SK-N-MC (cell line): ENCODE measurements around the gene CLCN5.

Experiments
- DNase-seq: peaks from one replicate; pipeline ENCODE4 v3.0.0-alpha.2; 2011; ENCODE audit warnings: low read depth, low spot score
- H3K27ac ChIP-seq: fragments of 200-600 bp; sonication (generic); 2 replicates; pipeline ENCODE4 v1.5.1; 2016; ENCODE audit warnings: mixed run types
- H3K36me3 ChIP-seq: fragments of 200-600 bp; sonication (generic); 2 replicates; pipeline ENCODE4 v1.6.1; 2017; ENCODE audit warnings: antibody characterized with exemption, low read length, mixed read lengths; ENCODE audit not compliant: insufficient read depth
- H3K4me3 ChIP-seq: fragments of 200-600 bp; sonication (generic); 2 replicates; pipeline ENCODE4 v1.5.1; 2016
- H3K9ac ChIP-seq: fragments of 200-600 bp; sonication (generic); 2 replicates; pipeline ENCODE4 v1.8.0; 2017; ENCODE audit warnings: mixed run types, mixed read lengths; ENCODE audit not compliant: insufficient read length
- H3K9me3 ChIP-seq: fragments of 200-600 bp; sonication (generic); 2 replicates; pipeline ENCODE4 v1.6.1; 2017; ENCODE audit warnings: low read depth, mild to moderate bottlenecking, antibody characterized with exemption, low read length, moderate library complexity, mixed read lengths
- EZH2 ChIP-seq: fragments of 200-600 bp; sonication (generic); IDR thresholded peaks from one replicate; pipeline ENCODE4 v1.6.1; 2017; ENCODE audit warnings: antibody characterized with exemption
- FOXP2 ChIP-seq: optimal IDR thresholded peaks from 2 replicates; pipeline ENCODE3; 2011; ENCODE audit warnings: mild to moderate bottlenecking, moderate library complexity; ENCODE audit not compliant: insufficient read depth; ENCODE audit errors: extremely low read length, control extremely low read depth
- POLR2AphosphoS5 ChIP-seq: IDR thresholded peaks from 2 replicates; pipeline ENCODE4 v1.6.1; 2012; ENCODE audit warnings: mild to moderate bottlenecking, low read depth, low read length, borderline replicate concordance

The CLCN5 gene

GRCh38 chrX:50117476-50117875, 195.1 kb downstream of the CLCN5 start:
- Histone ChIP-seq H3K27ac (no peak overlapping the region), H3K4me3 (no peak overlapping the region), H3K9me3 (no peaks in the 10 kb centered on the region), H3K36me3 (no peaks in the 10 kb centered on the region), H3K9ac (no peak overlapping the region)
- no peak for DNase-seq
- TF ChIP-seq POLR2AphosphoS5 (no peak), EZH2 (no peak), FOXP2 (no peak)

- no peaks in the 10 kb centered on the region for H3K36me3 ChIP-seq
- H3K9me3 ChIP-seq, result no peaks in the 10 kb centered on the region
- H3K27ac ChIP-seq, result no peak overlapping the region
- no peak overlapping the region for H3K4me3 ChIP-seq
- H3K9ac ChIP-seq, result no peak overlapping the region
- TF ChIP-seq POLR2AphosphoS5 (no peak), EZH2 (no peak), FOXP2 (no peak)
- DNase-seq, result no peak
These were observed 203.1 kb downstream of the CLCN5 start for GRCh38 chrX:50125480-50125879.

- no peak overlapping the region for H3K4me3 ChIP-seq
- TF ChIP-seq EZH2 (no peak), FOXP2 (no peak), POLR2AphosphoS5 (no peak)
- DNase-seq, result no peak
- H3K9ac ChIP-seq, result no peak overlapping the region
- no peaks in the 10 kb centered on the region for H3K36me3 ChIP-seq
- H3K9me3 ChIP-seq, result no peaks in the 10 kb centered on the region
- no peak overlapping the region for H3K27ac ChIP-seq
These were observed 225.6 kb downstream of the CLCN5 start for GRCh38 chrX:50147972-50148371.
